Colonic mucosa (tissue), 4 donors: Measurements from ENCODE around the gene AKR1B1. TPM values are rescaled to one million over a fixed set of nuclear protein-coding genes. Genes with fewer than 3 reads are reported as not detected.

Experiments
- DNase-seq: peaks from one replicate; pipeline ENCODE4 v3.0.0-alpha.2; 2020
- H3K27ac ChIP-seq: fragments of 200-600 bp; one replicate; pipeline ENCODE4 v1.8.0; 2021
- H3K27me3 ChIP-seq: fragments of 200-600 bp; one replicate; pipeline ENCODE4 v1.8.0; 2021
- H3K36me3 ChIP-seq: fragments of 200-600 bp; one replicate; pipeline ENCODE4 v1.8.0; 2021
- H3K4me1 ChIP-seq: fragments of 200-600 bp; one replicate; pipeline ENCODE4 v1.8.0; 2021; ENCODE audit warnings: mild to moderate bottlenecking
- H3K4me3 ChIP-seq: fragments of 200-600 bp; one replicate; pipeline ENCODE4 v1.8.0; 2021
- H3K9ac ChIP-seq, 2 donors: one replicate each; pipeline ENCODE4 v1.7.0; 2013; ENCODE audit warnings: control low read depth in 2 of 2, low read depth in 2 of 2, low read length in 2 of 2
- H3K9me3 ChIP-seq: fragments of 200-600 bp; one replicate; pipeline ENCODE4 v1.8.0; 2021
- CTCF ChIP-seq: fragments of 200-600 bp; IDR thresholded peaks from one replicate; pipeline ENCODE4 v1.8.0; 2022; ENCODE audit warnings: antibody characterized with exemption, mild to moderate bottlenecking
- intact Hi-C: fragments of 100-400 bp; cut with DNase I; formaldehyde crosslinking; loops from one replicate; pipeline ENCODE4 v1.14.1; 2022
- total RNA-seq, 2 donors: library from RNA; stranded (reverse); fragmentation: NEBNext Ultra II Directional in 1 of 2; extraction: Animal tissue kit (Norgen Biotek cat#: 25700) in 1 of 2; gene quantifications; one replicate each; pipeline ENCODE4 v1.2.1, GENCODE V29; 2021
- donor health status: healthy.
- donor health status: DM: no; HTN: no; CAD: no.
- donor health status: DM: no; HTN: no; CAD: no.

Gene AKR1B1
- total RNA-seq, result 10 to 100 TPM; 24.9 to 26.9 TPM

- TF ChIP-seq CTCF, result no peak
- H3K36me3 ChIP-seq, result no peaks in the 10 kb centered on the region
- intact Hi-C loops, result no loop called here
Observed at GRCh38 chr7:134458806-134459698, at the start of gene AKR1B1. Gene AKR1B1, minus strand, starts transcription at chr7:134459100. Its CDS starts 38 bp downstream, at chr7:134459062.

GRCh38 chr7:134505856-134506255, 47.0 kb upstream of the AKR1B1 start:
- Histone ChIP-seq H3K9me3 (no peaks in the 10 kb centered on the region), H3K36me3 (no peaks in the 10 kb centered on the region), H3K27me3 (no peaks in the 10 kb centered on the region), H3K4me1 (no peaks in the 10 kb centered on the region), H3K4me3 (no peak overlapping the region), H3K9ac (no peak overlapping the region), H3K27ac (no peak overlapping the region)
- intact Hi-C loops, result no loop called here
- TF ChIP-seq CTCF, result no peak
- no peak for DNase-seq

More at GRCh38 chr7:134458806-134459698, at the start of gene AKR1B1:
- H3K9ac ChIP-seq, result peak within 1 kb of the TSS; percentile 56 to 88
- H3K27ac ChIP-seq, result peak within 1 kb of the TSS; percentile 69
- DNase-seq, result peak; percentile 85
- H3K4me3 ChIP-seq, result peak within 1 kb of the TSS; percentile 86
- no peaks in the 10 kb centered on the region for H3K9me3 ChIP-seq
- no peaks in the 10 kb centered on the region for H3K27me3 ChIP-seq
- H3K4me1 ChIP-seq, result no peaks in the 10 kb centered on the region

- no peaks in the 10 kb centered on the region for H3K27me3 ChIP-seq
- DNase-seq, result no peak
- H3K9ac ChIP-seq, result no peak overlapping the region
- H3K27ac ChIP-seq, result no peak overlapping the region
- TF ChIP-seq CTCF, result no peak
- no peaks in the 10 kb centered on the region for H3K9me3 ChIP-seq
- H3K36me3 ChIP-seq, result no peaks in the 10 kb centered on the region
- H3K4me1 ChIP-seq, result no peaks in the 10 kb centered on the region
- intact Hi-C loops, result no loop called here
- no peak overlapping the region for H3K4me3 ChIP-seq
Observed at GRCh38 chr7:134504660-134505164, 45.8 kb upstream of the AKR1B1 start.

GRCh38 chr7:134502463-134503371, 43.8 kb upstream of the AKR1B1 start:
- DNase-seq, result peak; percentile 37
- no peak overlapping the region for H3K4me3 ChIP-seq
- H3K9me3 ChIP-seq, result no peaks in the 10 kb centered on the region
- H3K36me3 ChIP-seq, result no peaks in the 10 kb centered on the region
- no peak for TF ChIP-seq CTCF
- H3K27ac ChIP-seq, result no peak overlapping the region
- H3K27me3 ChIP-seq, result no peaks in the 10 kb centered on the region
- intact Hi-C loops, result no loop called here
- no peak overlapping the region for H3K9ac ChIP-seq
- H3K4me1 ChIP-seq, result no peaks in the 10 kb centered on the region

GRCh38 chr7:134500982-134501381, 42.1 kb upstream of the AKR1B1 start:
- intact Hi-C loops, result no loop called here
- TF ChIP-seq CTCF, result no peak
- H3K4me3 ChIP-seq, result no peak overlapping the region

More at GRCh38 chr7:134500982-134501381, 42.1 kb upstream of the AKR1B1 start:
- Histone ChIP-seq H3K36me3 (no peaks in the 10 kb centered on the region), H3K4me1 (no peaks in the 10 kb centered on the region), H3K27ac (no peak overlapping the region), H3K9me3 (no peaks in the 10 kb centered on the region), H3K9ac (no peak overlapping the region), H3K27me3 (no peaks in the 10 kb centered on the region)
- DNase-seq, result no peak
